HepG2 (cell line): ENCODE results near the gene RFXAP. TPM values are rescaled to one million over a fixed set of nuclear protein-coding genes. Genes with fewer than 3 reads are reported as not detected.

ENCODE experiments used
- ATAC-seq: fragments of 200-7000 bp; cut with Tn5 transposase; 3 replicates; pipeline ENCODE4 v1.9.1; 2020; ENCODE audit warnings: mild to moderate bottlenecking, moderate library complexity
- BruUV-seq: library from RNA; stranded (reverse); fragments of 400-500 nt; replicated peaks from 2 replicates; lab custom pipeline; 2021; lab: Mats Ljungman, UMichigan
- CTCF ChIA-PET: fragments of 300-600 bp; formaldehyde crosslinking; extraction: SDS; loops from one replicate; lab custom pipeline; 2021; ENCODE audit warnings: low total read pairs, inconsistent platforms, low intra/inter-chr PET ratio; lab: Yijun Ruan, JAX
- POLR2A ChIA-PET: fragments of 350-600 bp; sonication (Branson Sonifier 250); formaldehyde crosslinking; loops from one replicate; lab custom pipeline; 2020; ENCODE audit warnings: antibody characterized with exemption, inconsistent platforms; lab: Yijun Ruan, JAX
- DNase-seq: peaks from one replicate; pipeline ENCODE4 v3.0.0-alpha.2; 2015; ENCODE audit warnings: low spot score
- FAIRE-seq: peaks from 3 replicates; lab custom pipeline; 2011; peaks lifted over from hg19 to GRCh38; lab: Jason Lieb, UNC
- H2AFZ ChIP-seq: one replicate; pipeline ENCODE4 v1.6.1; 2011; ENCODE audit warnings: low read length, inconsistent platforms
- H3K27ac ChIP-seq: fragments of 300-600 bp; 3 replicates; pipeline ENCODE4 v1.8.0; 2011; ENCODE audit warnings: mixed run types, mild to moderate bottlenecking, mixed read lengths, low read length, inconsistent platforms; ENCODE audit not compliant: insufficient read depth; ENCODE audit errors: extremely low read length
- H3K27me3 ChIP-seq, 2 experiments: fragments of 200-600 bp in 1 of 2; 2 replicates in 1 of 2; 3 replicates in 1 of 2; pipeline versions ENCODE4 v1.6.0 to v1.8.0; 2011; ENCODE audit warnings: low read length in 2 of 2, mild to moderate bottlenecking in 2 of 2, moderate library complexity in 2 of 2, inconsistent platforms in 1 of 2; ENCODE audit not compliant: insufficient read depth in 2 of 2, control insufficient read depth in 1 of 2
- H3K36me3 ChIP-seq, 2 experiments: fragments of 200-600 bp in 1 of 2; replicated peaks in 1 of 2; 2 replicates in 1 of 2; 3 replicates in 1 of 2; pipeline versions ENCODE4 v1.5.1 to v1.8.0; 2011; ENCODE audit warnings: low read length in 2 of 2, inconsistent platforms in 1 of 2; ENCODE audit not compliant: insufficient read depth in 2 of 2, control insufficient read depth in 1 of 2
- H3K4me1 ChIP-seq: 2 replicates; pipeline ENCODE4 v1.5.1; 2012; ENCODE audit warnings: low read length, inconsistent platforms; ENCODE audit not compliant: insufficient read depth
- H3K4me2 ChIP-seq: 2 replicates; pipeline ENCODE4 v1.6.0; 2011; ENCODE audit warnings: low read depth, low read length, inconsistent platforms
- H3K4me3 ChIP-seq, 3 experiments: fragments of 200-600 bp in 1 of 3; sonication (generic), shearing (Covaris generic) in 1 of 3; replicated peaks in 1 of 3; 2 replicates each; pipeline ENCODE4 v1.5.1; 2011 to 2016; ENCODE audit warnings: low read length in 3 of 3, inconsistent platforms in 2 of 3, low read depth in 2 of 3, mild to moderate bottlenecking in 2 of 3, control low read depth in 1 of 3, mixed read lengths in 1 of 3; ENCODE audit not compliant: insufficient read depth in 1 of 3
- H3K79me2 ChIP-seq: one replicate; pipeline ENCODE4 v1.6.1; 2011; ENCODE audit warnings: low read length, inconsistent platforms; ENCODE audit not compliant: insufficient read depth
- H3K9ac ChIP-seq: 2 replicates; pipeline ENCODE4 v1.6.0; 2011; ENCODE audit warnings: mild to moderate bottlenecking, low read depth, low read length, inconsistent platforms; ENCODE audit not compliant: insufficient read depth
- H3K9me3 ChIP-seq: 2 replicates; pipeline ENCODE4 v1.5.1; 2012; ENCODE audit warnings: mild to moderate bottlenecking, low read length
- H4K20me1 ChIP-seq: 2 replicates; pipeline ENCODE4 v1.6.0; 2011; ENCODE audit warnings: inconsistent platforms, mild to moderate bottlenecking, low read length, moderate library complexity; ENCODE audit not compliant: insufficient read depth
- EZH2 ChIP-seq: conservative IDR thresholded peaks from 2 replicates; pipeline ENCODE4 v1.6.1; 2012; ENCODE audit warnings: mild to moderate bottlenecking, low read depth, low read length, moderate library complexity
- HOXA3 ChIP-seq: sonication (generic); formaldehyde crosslinking; IDR thresholded peaks from 2 replicates; pipeline ENCODE4 v1.5.0; 2020; ENCODE audit warnings: missing genetic modification reagents
- MLLT10 ChIP-seq: sonication (generic); formaldehyde crosslinking; IDR thresholded peaks from 2 replicates; pipeline ENCODE4 v1.4.0; 2020; ENCODE audit warnings: missing genetic modification reagents
- PHF5A ChIP-seq: IDR thresholded peaks from one replicate; pipeline ENCODE4 v1.6.1; 2018; ENCODE audit warnings: low read depth, missing genetic modification reagents; ENCODE audit not compliant: unreplicated experiment
- SSRP1 ChIP-seq: IDR thresholded peaks from 2 replicates; pipeline ENCODE4 v1.6.1; 2016; ENCODE audit warnings: control low read depth
- TAF1 ChIP-seq: sonication (generic); formaldehyde crosslinking; IDR thresholded peaks from 2 replicates; pipeline ENCODE4 v1.4.0; 2020; ENCODE audit warnings: missing genetic modification reagents
- XBP1 ChIP-seq: sonication (generic); formaldehyde crosslinking; IDR thresholded peaks from 2 replicates; pipeline ENCODE4 v1.5.0; 2020; ENCODE audit warnings: missing genetic modification reagents
- WGBS: methylation state at CpG from one replicate; pipeline ENCODE4 v1.1.6; 2017; ENCODE audit warnings: low lambda C conversion rate; 5-methylcytosine and 5-hydroxymethylcytosine counted together
- in situ Hi-C: cut with HindIII; loops from 2 replicates; pipeline ENCODE4 v1.10.0; 2017; ENCODE audit warnings: low pct_unique_long_range_greater_than_20kb; ENCODE audit not compliant: extremely low pct_ligation_motif_present
- intact Hi-C: fragments of 100-400 bp; cut with micrococcal nuclease; formaldehyde crosslinking; loops from one replicate; pipeline ENCODE4 v1.10.0; 2022; ENCODE audit not compliant: unreplicated experiment
- polyA plus RNA-seq, 8 experiments: library from polyadenylated mRNA; depleted of rRNA in 3 of 8; stranded (reverse) in 7 of 8; unstranded in 1 of 8; fragments of >200 nt; fragmentation: Illumina TruSeq in 4 of 8; extraction: Trizol in 4 of 8; gene quantifications; 2 replicates each; pipeline versions ENCODE4 v1.2.1 to v1.2.3, GENCODE V29; 2011 to 2016; ENCODE audit warnings: low read depth in 4 of 8, missing spikeins in 1 of 8, mixed read lengths in 1 of 8; ENCODE audit not compliant: insufficient read depth in 1 of 8
- total RNA-seq, 5 experiments: library from RNA; depleted of rRNA; stranded (reverse); fragments of >200 nt; fragmentation: Illumina TruSeq; extraction: Trizol; gene quantifications; 2 replicates each; pipeline ENCODE4 v1.2.3, GENCODE V29; 2016; ENCODE audit warnings: low read depth in 1 of 5
- TF ChIP-seq, protein P1 (sequence below): sonication (generic); formaldehyde crosslinking; conservative IDR thresholded peaks from 2 replicates; pipeline ENCODE4 v1.8.0; 2022; ENCODE audit warnings: mild to moderate bottlenecking, moderate library complexity, missing genetic modification reagents
- TF ChIP-seq, protein P2 (sequence below): IDR thresholded peaks from 2 replicates; pipeline ENCODE4 v1.6.1; 2016; ENCODE audit warnings: mild to moderate bottlenecking
- TF ChIP-seq, protein P3 (sequence below): sonication (generic); formaldehyde crosslinking; IDR thresholded peaks from 2 replicates; pipeline ENCODE4 v1.9.0; 2022; ENCODE audit warnings: missing genetic modification reagents, mild to moderate bottlenecking, borderline replicate concordance

RFXAP gene
- total and polyA plus RNA-seq, 2 of the 13 experiments (the other 11 are each of a cell fraction or from before 2014, with no cell fraction given), result 1.8 to 7.9 TPM

DNA sequence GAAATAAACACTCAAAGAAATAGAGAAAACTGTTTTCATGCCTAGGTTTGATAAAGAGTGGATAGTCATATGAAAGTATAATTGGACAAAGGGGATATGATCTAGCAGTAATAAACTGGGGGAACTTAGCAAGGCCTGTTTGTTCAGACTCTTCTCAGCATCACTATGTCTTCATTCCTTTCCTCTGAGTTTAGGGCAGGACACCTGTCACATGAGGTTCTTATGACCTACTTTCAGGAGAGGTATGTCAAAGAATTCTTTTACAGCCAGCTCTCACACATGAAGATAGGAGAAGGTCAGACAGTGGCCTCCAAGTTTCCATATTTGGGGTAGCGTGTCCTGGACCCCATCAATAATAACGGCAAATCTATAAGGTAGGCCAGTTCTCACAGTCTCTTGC lies 11.4 kb upstream of the RFXAP start:
- H3K9ac ChIP-seq, result no peak overlapping the region
- no peak overlapping the region for H3K4me3 ChIP-seq
- ATAC-seq (no peak), DNase-seq (no peak)
- no peaks in the 10 kb centered on the region for H4K20me1 ChIP-seq
- CTCF ChIA-PET, result no interaction called here
- no peaks in the 10 kb centered on the region for H3K9me3 ChIP-seq
- no TSS peak for BruUV-seq
- TF ChIP-seq, protein P1, sequence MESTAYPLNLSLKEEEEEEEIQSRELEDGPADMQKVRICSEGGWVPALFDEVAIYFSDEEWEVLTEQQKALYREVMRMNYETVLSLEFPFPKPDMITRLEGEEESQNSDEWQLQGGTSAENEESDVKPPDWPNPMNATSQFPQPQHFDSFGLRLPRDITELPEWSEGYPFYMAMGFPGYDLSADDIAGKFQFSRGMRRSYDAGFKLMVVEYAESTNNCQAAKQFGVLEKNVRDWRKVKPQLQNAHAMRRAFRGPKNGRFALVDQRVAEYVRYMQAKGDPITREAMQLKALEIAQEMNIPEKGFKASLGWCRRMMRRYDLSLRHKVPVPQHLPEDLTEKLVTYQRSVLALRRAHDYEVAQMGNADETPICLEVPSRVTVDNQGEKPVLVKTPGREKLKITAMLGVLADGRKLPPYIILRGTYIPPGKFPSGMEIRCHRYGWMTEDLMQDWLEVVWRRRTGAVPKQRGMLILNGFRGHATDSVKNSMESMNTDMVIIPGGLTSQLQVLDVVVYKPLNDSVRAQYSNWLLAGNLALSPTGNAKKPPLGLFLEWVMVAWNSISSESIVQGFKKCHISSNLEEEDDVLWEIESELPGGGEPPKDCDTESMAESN, result no peak
- no peak for TF ChIP-seq PHF5A (CRISPR knock-in tag)
- TF ChIP-seq, all 625 proteins: peak for 0
- in situ Hi-C loops (no loop called here), intact Hi-C loops (no loop called here)
- Histone ChIP-seq H3K79me2 (no peaks in the 10 kb centered on the region), H3K27me3 (peaks cover 0 to 6% of the 10 kb centered on the region in 2 experiments; a peak in 1 of 5 replicates), H3K4me2 (no peak overlapping the region), H3K4me1 (no peaks in the 10 kb centered on the region), H2AFZ (no peak overlapping the region), H3K36me3 (no peaks in the 10 kb centered on the region), H3K27ac (no peak overlapping the region)
- FAIRE-seq, result no peak
- POLR2A ChIA-PET, result no interaction called here
- WGBS, result 0% methylated on average over 2 of the region's 2 CpGs

DNA sequence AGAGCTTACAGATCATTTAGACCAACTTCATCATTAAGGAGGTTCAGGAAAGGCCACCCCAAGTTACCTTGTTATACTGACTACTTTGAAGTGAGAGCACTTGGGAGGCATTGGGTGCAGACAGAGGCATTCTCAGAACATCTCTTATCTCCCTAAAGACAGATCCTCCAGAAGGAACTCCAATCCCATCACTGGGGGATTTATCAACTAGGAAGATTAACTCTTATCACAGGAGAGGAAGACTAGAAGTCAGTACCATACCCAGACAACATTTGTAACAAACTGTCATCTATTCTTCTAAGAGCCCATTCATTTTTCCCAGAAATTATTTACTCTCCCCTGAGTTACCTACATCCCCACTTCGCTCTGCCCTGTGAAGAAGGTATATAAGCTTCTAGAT lies 5.8 kb upstream of the RFXAP start:
- DNase-seq (no peak), ATAC-seq (no peak), FAIRE-seq (no peak)
- intact Hi-C loops, result no loop called here
- H3K79me2 ChIP-seq, result no peaks in the 10 kb centered on the region
- POLR2A ChIA-PET, result no interaction called here
- H3K9ac ChIP-seq, result no peak overlapping the region
- H3K9me3 ChIP-seq, result no peaks in the 10 kb centered on the region
- BruUV-seq, result no TSS peak
- no peak overlapping the region for H2AFZ ChIP-seq
- TF ChIP-seq, protein P2, sequence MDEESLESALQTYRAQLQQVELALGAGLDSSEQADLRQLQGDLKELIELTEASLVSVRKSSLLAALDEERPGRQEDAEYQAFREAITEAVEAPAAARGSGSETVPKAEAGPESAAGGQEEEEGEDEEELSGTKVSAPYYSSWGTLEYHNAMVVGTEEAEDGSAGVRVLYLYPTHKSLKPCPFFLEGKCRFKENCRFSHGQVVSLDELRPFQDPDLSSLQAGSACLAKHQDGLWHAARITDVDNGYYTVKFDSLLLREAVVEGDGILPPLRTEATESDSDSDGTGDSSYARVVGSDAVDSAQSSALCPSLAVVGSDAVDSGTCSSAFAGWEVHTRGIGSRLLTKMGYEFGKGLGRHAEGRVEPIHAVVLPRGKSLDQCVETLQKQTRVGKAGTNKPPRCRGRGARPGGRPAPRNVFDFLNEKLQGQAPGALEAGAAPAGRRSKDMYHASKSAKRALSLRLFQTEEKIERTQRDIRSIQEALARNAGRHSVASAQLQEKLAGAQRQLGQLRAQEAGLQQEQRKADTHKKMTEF (CRISPR knock-in tag), result no peak
- TF ChIP-seq SSRP1 (CRISPR knock-in tag), result no peak
- no peak for TF ChIP-seq XBP1 (CRISPR knock-in tag)
- TF ChIP-seq EZH2, result no peak
- TF ChIP-seq, protein P3, sequence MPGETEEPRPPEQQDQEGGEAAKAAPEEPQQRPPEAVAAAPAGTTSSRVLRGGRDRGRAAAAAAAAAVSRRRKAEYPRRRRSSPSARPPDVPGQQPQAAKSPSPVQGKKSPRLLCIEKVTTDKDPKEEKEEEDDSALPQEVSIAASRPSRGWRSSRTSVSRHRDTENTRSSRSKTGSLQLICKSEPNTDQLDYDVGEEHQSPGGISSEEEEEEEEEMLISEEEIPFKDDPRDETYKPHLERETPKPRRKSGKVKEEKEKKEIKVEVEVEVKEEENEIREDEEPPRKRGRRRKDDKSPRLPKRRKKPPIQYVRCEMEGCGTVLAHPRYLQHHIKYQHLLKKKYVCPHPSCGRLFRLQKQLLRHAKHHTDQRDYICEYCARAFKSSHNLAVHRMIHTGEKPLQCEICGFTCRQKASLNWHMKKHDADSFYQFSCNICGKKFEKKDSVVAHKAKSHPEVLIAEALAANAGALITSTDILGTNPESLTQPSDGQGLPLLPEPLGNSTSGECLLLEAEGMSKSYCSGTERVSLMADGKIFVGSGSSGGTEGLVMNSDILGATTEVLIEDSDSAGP, result no peak
- TF ChIP-seq MLLT10, result no peak
- no peak for TF ChIP-seq HOXA3 (CRISPR knock-in tag)
- no peak for TF ChIP-seq TAF1 (CRISPR knock-in tag)
- 0 out of 5 replicates have a peak, but pooled peaks cover 0 to 12% of the 10 kb centered on the region in 2 experiments for H3K27me3 ChIP-seq
- no peaks in the 10 kb centered on the region for H4K20me1 ChIP-seq
- H3K4me2 ChIP-seq, result no peak overlapping the region
- no peak overlapping the region for H3K4me3 ChIP-seq
- in situ Hi-C loops, result no loop called here
- 5% methylated on average over 1 of the region's 1 CpG for WGBS
- H3K36me3 ChIP-seq, result no peaks in the 10 kb centered on the region
- H3K4me1 ChIP-seq, result peaks cover 8% of the 10 kb centered on the region; the same call in 1 of the 2 replicates
- CTCF ChIA-PET, result no interaction called here
- no peak overlapping the region for H3K27ac ChIP-seq
